Activated T-helper 17 cell treated with anti-CD3 and anti-CD28 coated beads, Interleukin-2, amount 50 U/mL, for 72 hours (primary cell): ENCODE measurements around the gene TBX6. TPM values are rescaled to one million over a fixed set of nuclear protein-coding genes. Genes with fewer than 3 reads are reported as not detected.
A peak's percentile ranks its signal among the peaks of the same experiment; 100 is the strongest.

Experiments
- ATAC-seq: fragments of 150-1000 bp; cut with Tn5 transposase; replicated peaks from 2 replicates; pipeline ENCODE4 v1.10.0; 2021; ENCODE audit warnings: mild to moderate bottlenecking, moderate library complexity
- H3K27ac Mint-ChIP-seq: one replicate; pipeline ENCODE4 v1.8.0; 2022; ENCODE audit warnings: mixed read lengths
- H3K27me3 Mint-ChIP-seq: one replicate; pipeline ENCODE4 v1.8.0; 2022; ENCODE audit warnings: mixed read lengths
- H3K36me3 Mint-ChIP-seq: one replicate; pipeline ENCODE4 v1.8.0; 2022; ENCODE audit warnings: low read depth, mild to moderate bottlenecking, mixed read lengths
- H3K4me1 Mint-ChIP-seq: one replicate; pipeline ENCODE4 v1.8.0; 2022; ENCODE audit warnings: mixed read lengths
- H3K4me3 Mint-ChIP-seq: one replicate; pipeline ENCODE4 v1.8.0; 2022; ENCODE audit warnings: mild to moderate bottlenecking, mixed read lengths
- H3K9me3 Mint-ChIP-seq: one replicate; pipeline ENCODE4 v1.8.0; 2022; ENCODE audit warnings: mixed read lengths
- total RNA-seq, 2 donors: library from RNA; stranded (reverse); gene quantifications; one replicate each; pipeline ENCODE4 v1.2.3, GENCODE V29; 2022

Gene TBX6
- total RNA-seq, 2 donors from 2014 or later: 1.1 to 3.7 TPM

DNA sequence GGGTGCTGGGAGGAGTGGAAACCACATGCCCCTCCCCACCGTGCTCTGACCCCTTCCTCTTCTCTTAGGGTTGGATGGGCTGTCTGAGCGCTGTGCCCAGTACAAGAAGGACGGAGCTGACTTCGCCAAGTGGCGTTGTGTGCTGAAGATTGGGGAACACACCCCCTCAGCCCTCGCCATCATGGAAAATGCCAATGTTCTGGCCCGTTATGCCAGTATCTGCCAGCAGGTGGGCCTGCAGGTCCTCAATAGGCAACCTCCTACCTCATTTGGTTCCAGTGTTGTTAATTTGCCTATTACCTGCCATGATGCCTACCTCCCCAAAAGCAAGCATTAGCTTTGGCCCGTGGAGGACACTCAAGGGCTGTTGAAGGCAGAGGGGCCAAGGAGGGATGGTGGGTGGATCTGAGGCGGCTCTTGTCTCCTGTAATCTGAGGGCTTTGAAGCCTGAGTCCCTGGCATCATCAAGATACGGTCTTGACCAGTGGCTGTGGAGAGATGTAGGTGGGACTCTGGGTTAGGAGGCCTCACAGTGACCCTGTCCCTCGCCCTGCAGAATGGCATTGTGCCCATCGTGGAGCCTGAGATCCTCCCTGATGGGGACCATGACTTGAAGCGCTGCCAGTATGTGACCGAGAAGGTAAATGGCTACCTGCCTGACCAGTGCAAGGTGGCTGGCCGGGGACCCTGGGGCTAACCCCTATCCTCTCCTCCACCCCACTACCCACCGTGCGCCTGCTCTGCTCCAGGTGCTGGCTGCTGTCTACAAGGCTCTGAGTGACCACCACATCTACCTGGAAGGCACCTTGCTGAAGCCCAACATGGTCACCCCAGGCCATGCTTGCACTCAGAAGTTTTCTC, 22.7 kb downstream of the TBX6 start:
- no peaks in the 10 kb centered on the region for H3K27me3 Mint-ChIP-seq
- peak overlapping the region; percentile 73 for H3K27ac Mint-ChIP-seq
- H3K4me3 Mint-ChIP-seq: peak overlapping the region; percentile 67
- H3K9me3 Mint-ChIP-seq: no peaks in the 10 kb centered on the region
- peaks cover 85% of the 10 kb centered on the region for H3K36me3 Mint-ChIP-seq
- ATAC-seq: no peak
- H3K4me1 Mint-ChIP-seq: peaks cover 9% of the 10 kb centered on the region

- peaks cover 9% of the 10 kb centered on the region for H3K4me1 Mint-ChIP-seq
- peak overlapping the region; percentile 73 for H3K27ac Mint-ChIP-seq
- ATAC-seq: no peak
- H3K9me3 Mint-ChIP-seq: no peaks in the 10 kb centered on the region
- H3K27me3 Mint-ChIP-seq: no peaks in the 10 kb centered on the region
- H3K36me3 Mint-ChIP-seq: peaks cover 89% of the 10 kb centered on the region
- peak overlapping the region; percentile 67 for H3K4me3 Mint-ChIP-seq
Measured at GRCh38 chr16:30068333-30068732, 23.4 kb downstream of the TBX6 start.

GRCh38 chr16:30067584-30067916, 24.2 kb downstream of the TBX6 start:
- Mint-ChIP-seq H3K4me3 (peak overlapping the region; percentile 92), H3K9me3 (no peaks in the 10 kb centered on the region), H3K36me3 (peaks cover 89% of the 10 kb centered on the region), H3K4me1 (peaks cover 9% of the 10 kb centered on the region), H3K27me3 (no peaks in the 10 kb centered on the region), H3K27ac (peak overlapping the region; percentile 95)
- ATAC-seq: no peak

GRCh38 chr16:30066761-30067583, 24.8 kb downstream of the TBX6 start:
- Mint-ChIP-seq H3K4me3 (peak overlapping the region; percentile 92), H3K4me1 (peaks cover 9% of the 10 kb centered on the region), H3K27me3 (no peaks in the 10 kb centered on the region), H3K27ac (peak overlapping the region; percentile 95), H3K9me3 (no peaks in the 10 kb centered on the region), H3K36me3 (peaks cover 84% of the 10 kb centered on the region)
- no peak for ATAC-seq

DNA sequence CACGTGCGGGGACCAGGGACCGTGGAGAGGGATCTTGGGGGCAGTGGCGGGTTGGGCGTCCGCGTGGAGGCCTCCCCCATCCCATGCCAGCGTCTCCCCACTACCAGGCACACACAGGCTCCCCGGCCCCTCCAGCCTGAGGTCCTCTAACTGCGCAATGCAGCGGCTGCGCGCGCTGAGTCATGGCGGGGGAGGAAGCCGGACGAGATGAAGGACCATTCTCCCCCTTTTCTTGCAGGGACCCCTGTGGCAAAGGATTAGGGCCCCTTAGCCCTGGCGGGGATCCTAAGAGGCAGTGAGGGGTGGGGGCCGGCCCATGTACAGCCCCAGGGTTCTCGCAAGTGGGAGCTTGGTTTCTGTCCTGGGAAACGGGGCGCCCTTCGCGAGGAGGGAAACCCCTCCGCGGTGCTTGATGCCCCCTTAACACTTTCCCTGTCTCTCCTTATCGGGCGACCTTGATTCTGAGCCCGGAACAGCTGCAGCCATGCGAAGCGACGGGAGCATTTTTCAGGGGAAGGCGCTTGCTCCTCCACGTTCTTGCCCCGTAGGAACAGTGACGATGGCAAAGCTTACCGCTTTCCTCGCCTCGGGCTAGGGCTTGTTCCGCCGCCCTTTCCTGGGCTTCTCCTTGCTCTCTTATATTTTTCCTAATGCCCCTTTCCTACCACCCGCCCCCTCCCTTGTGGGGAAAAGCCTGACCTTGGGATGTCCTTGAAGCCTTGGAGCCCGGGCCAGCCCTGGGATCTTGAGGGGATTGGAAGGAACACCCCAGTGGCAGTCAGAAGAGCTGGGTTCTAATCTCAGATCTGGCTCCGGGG, 25.6 kb downstream of the TBX6 start:
- H3K36me3 Mint-ChIP-seq: peaks cover 76% of the 10 kb centered on the region
- no peaks in the 10 kb centered on the region for H3K9me3 Mint-ChIP-seq
- H3K4me1 Mint-ChIP-seq: peaks cover 9% of the 10 kb centered on the region
- H3K27me3 Mint-ChIP-seq: no peaks in the 10 kb centered on the region
- ATAC-seq: peak; percentile 11
- peak overlapping the region; percentile 95 for H3K27ac Mint-ChIP-seq
- peak overlapping the region; percentile 92 for H3K4me3 Mint-ChIP-seq

GRCh38 chr16:30065102-30065942, 26.4 kb downstream of the TBX6 start, which contains the start of gene ALDOA:
Gene ALDOA, plus strand, starts transcription at chr16:30065760. Its CDS starts 1,138 bp downstream, at chr16:30066898.
- Mint-ChIP-seq H3K4me3 (peak within 1 kb of the TSS; percentile 92), H3K9me3 (no peaks in the 10 kb centered on the region), H3K4me1 (peaks cover 9% of the 10 kb centered on the region), H3K27me3 (no peaks in the 10 kb centered on the region), H3K36me3 (peaks cover 68% of the 10 kb centered on the region), H3K27ac (peak within 1 kb of the TSS; percentile 95)
- ATAC-seq: peak; percentile 87

DNA sequence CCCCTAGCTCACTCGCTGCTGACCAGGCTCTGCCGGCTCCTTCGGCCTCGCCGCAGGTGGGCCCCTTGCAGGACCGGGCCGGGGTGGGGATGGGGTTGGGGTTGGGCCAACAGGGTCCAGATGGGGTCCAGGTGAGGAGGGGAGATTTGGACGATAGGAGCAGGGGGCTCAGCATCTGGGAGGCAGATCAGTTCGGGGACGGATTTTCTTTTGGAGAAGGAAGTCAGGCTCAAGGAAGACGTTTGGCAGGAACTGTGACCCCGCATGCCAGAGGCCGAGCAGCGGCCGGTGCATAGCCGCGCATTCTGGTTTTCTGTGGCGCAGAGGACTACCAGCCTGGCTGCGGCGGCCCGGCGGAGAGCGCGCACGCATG, 27.0 kb downstream of the TBX6 start:
- H3K27me3 Mint-ChIP-seq: no peaks in the 10 kb centered on the region
- H3K4me3 Mint-ChIP-seq: peak overlapping the region; percentile 92
- H3K27ac Mint-ChIP-seq: peak overlapping the region; percentile 95
- no peak for ATAC-seq
- no peaks in the 10 kb centered on the region for H3K9me3 Mint-ChIP-seq
- H3K36me3 Mint-ChIP-seq: peaks cover 62% of the 10 kb centered on the region
- peaks cover 9% of the 10 kb centered on the region for H3K4me1 Mint-ChIP-seq

GRCh38 chr16:30063893-30064728, 27.6 kb downstream of the TBX6 start:
- peak overlapping the region; percentile 92 for H3K4me3 Mint-ChIP-seq
- H3K9me3 Mint-ChIP-seq: no peaks in the 10 kb centered on the region
- no peaks in the 10 kb centered on the region for H3K27me3 Mint-ChIP-seq
- H3K36me3 Mint-ChIP-seq: peaks cover 56% of the 10 kb centered on the region
- peaks cover 9% of the 10 kb centered on the region for H3K4me1 Mint-ChIP-seq
- H3K27ac Mint-ChIP-seq: peak overlapping the region; percentile 95
- ATAC-seq: peak; percentile 36

- no peaks in the 10 kb centered on the region for H3K27me3 Mint-ChIP-seq
- H3K9me3 Mint-ChIP-seq: no peaks in the 10 kb centered on the region
- H3K4me3 Mint-ChIP-seq: peak overlapping the region; percentile 92
- H3K36me3 Mint-ChIP-seq: peaks cover 48% of the 10 kb centered on the region
- peaks cover 9% of the 10 kb centered on the region for H3K4me1 Mint-ChIP-seq
- H3K27ac Mint-ChIP-seq: peak overlapping the region; percentile 95
- no peak for ATAC-seq
Measured at GRCh38 chr16:30063278-30063892, 28.3 kb downstream of the TBX6 start.

DNA sequence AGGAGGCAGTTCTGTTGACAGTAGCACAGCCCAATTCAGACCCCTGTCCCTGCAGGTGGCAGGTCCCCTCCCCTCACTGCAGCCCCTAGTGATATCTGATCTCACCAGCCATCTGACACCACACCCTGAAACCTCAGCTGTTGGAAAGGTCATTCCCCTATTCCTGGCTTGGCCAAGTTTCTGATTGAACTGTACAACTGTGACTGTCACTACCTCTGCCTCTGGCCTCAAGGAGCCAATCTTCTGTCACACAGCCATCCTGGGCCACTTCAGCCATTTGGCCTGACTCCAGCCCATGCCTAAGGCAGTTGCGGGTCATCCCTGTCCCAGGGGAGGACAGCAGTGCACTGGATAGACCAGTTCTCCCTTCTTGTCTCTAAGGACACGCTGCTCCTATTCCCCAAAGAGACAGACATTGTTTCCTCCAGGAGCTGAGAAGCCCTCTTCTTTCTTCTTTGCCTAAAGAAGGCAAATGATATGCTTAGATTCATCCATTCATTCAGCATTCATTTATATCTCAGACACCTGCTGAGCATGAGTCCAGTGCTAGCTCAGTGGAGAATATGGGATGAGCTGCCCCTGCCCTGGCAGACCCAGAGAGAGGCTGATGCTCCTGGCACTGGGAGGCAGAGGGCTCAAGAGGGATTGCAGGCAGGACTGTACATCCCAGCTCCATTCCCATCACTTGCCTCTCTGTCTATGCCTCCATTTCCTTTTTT, 30.7 kb downstream of the TBX6 start:
- peaks cover 24% of the 10 kb centered on the region for H3K36me3 Mint-ChIP-seq
- H3K4me1 Mint-ChIP-seq: no peaks in the 10 kb centered on the region
- no peaks in the 10 kb centered on the region for H3K27me3 Mint-ChIP-seq
- H3K4me3 Mint-ChIP-seq: no peak overlapping the region
- no peak overlapping the region for H3K27ac Mint-ChIP-seq
- H3K9me3 Mint-ChIP-seq: no peaks in the 10 kb centered on the region
- ATAC-seq: no peak

- no peak for ATAC-seq
- H3K27me3 Mint-ChIP-seq: no peaks in the 10 kb centered on the region
- peaks cover 18% of the 10 kb centered on the region for H3K36me3 Mint-ChIP-seq
- H3K27ac Mint-ChIP-seq: no peak overlapping the region
- H3K9me3 Mint-ChIP-seq: no peaks in the 10 kb centered on the region
- H3K4me3 Mint-ChIP-seq: no peak overlapping the region
- no peaks in the 10 kb centered on the region for H3K4me1 Mint-ChIP-seq
Measured at GRCh38 chr16:30060346-30060745, 31.4 kb downstream of the TBX6 start.

- peak overlapping the region; percentile 45 for H3K27ac Mint-ChIP-seq
Measured at GRCh38 chr16:30054959-30055553, 36.7 kb downstream of the TBX6 start.

More at GRCh38 chr16:30054959-30055553, 36.7 kb downstream of the TBX6 start:
- no peaks in the 10 kb centered on the region for H3K9me3 Mint-ChIP-seq
- H3K4me1 Mint-ChIP-seq: peaks cover 11% of the 10 kb centered on the region
- peaks cover 16% of the 10 kb centered on the region for H3K36me3 Mint-ChIP-seq
- H3K4me3 Mint-ChIP-seq: peak overlapping the region; percentile 79
- no peaks in the 10 kb centered on the region for H3K27me3 Mint-ChIP-seq
- ATAC-seq: peak; percentile 79
